Measurements from ENCODE around the gene PRKRA.
"Not testable (repeated sequence)": the region's sequence is repeated elsewhere in the genome, so short reads cannot be mapped to it uniquely, and the experiment has no call there.

PRKRA gene

DNA sequence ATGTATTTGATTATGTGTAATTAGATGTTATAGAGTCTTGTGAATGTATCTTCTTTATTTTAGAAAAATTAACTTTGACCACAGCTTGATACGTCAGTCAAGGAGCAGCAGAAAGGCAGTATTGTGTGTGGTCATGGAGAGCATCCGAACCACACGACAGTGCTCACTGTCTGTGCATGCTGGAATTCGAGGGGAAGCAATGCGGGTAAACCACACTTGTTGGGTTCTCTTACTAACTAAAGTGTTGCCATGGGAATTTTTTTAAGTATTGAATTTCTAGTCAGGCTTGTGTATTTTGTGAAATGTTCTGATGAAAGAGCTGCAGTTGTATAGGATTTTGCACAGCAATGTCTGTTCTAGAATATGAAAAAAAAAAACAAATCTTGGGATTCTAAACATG, 5.0 kb upstream of the PRKRA start:
- DNase-seq: no peak

DNA sequence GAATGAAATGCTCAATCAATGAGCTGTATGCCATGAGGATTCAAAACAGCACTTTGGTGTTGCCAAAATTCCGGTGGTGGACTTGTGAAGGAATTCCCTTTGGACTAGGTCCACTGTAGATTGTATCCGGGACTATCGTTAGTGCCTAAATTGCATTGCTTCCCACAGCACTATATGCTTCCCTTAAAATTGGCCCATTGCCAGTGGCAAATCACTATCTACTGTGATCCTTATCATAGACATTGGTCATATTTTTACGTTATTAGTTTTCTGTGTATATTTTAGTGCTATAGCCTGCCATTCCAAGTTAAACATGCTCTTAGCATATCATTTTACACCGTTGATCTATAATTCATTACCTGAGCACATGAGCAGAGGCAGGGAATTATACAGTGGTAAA, 1.9 kb upstream of the PRKRA start:
- DNase-seq: no peak

DNA sequence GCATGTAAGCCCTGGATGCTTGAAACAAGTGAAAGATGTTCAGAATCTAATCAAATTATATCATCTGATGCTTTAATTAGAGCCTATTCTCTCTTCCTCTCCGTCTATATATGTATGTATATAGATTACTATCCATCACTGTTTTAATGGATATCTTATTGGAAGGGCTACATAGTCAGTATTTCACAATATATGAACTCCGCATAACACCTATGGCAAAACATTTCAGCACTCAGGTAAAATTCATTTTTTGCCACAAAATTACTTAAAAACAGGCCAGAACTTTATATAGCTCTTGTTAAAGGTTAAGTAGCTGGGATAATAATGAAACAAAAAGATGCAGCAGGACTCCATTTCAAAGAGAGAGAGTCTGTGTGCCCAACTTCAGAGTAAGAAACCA, 1.4 kb upstream of the PRKRA start:
- DNase-seq: no peak

DNA sequence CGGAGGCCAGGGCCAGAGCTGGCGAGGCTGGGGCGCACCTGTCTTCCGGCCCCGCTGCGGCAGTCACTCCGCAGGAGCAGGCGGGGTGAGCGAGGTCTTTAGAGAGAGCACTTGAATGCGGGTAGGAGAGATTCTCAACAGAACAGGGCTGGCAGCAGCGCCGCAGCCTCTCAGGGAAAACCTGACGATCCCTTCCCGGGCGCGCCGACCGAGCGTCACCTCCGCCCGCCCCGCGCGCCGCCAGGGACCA, 526 bp downstream of the PRKRA start:
- DNase-seq: no peak

DNA sequence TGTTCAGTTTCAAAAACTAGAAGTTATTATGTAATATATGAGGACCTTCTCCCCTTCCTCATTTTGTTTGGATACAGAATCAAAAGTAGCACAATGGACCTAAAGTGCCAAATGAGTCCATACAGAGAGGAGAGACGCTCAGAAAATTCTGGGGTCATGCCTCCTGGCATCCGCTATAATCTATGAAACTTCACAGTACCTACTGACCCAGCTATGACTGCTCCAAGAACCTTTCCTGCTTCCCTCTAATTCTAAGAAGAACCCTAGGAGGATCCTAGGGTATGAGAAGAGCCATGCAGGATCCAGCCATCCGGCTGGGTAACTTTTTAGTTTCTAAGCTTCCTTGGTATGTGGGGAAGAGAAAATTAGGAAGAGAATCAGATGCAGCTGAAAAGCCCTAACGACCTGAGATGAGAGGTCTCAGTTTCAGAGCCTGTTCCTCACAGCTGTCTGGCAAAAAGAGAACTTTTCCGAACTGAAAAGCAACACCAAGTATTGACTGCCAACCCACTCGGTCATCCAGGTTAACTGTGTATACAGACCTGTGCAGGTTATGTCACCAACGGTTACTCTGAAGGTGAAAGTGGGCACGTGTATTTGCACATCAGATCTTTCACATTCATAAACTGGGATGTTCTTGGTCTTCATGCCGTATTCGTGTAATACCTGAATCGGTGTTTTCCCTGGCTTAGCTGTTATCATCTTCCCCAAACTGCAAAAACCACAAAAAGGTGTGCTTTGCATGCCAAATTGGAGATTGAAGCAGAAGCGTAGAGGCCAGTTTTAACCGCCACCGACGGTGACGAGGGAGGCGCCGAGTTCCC, 1.1 kb downstream of the PRKRA start:
- DNase-seq: no peak

DNA sequence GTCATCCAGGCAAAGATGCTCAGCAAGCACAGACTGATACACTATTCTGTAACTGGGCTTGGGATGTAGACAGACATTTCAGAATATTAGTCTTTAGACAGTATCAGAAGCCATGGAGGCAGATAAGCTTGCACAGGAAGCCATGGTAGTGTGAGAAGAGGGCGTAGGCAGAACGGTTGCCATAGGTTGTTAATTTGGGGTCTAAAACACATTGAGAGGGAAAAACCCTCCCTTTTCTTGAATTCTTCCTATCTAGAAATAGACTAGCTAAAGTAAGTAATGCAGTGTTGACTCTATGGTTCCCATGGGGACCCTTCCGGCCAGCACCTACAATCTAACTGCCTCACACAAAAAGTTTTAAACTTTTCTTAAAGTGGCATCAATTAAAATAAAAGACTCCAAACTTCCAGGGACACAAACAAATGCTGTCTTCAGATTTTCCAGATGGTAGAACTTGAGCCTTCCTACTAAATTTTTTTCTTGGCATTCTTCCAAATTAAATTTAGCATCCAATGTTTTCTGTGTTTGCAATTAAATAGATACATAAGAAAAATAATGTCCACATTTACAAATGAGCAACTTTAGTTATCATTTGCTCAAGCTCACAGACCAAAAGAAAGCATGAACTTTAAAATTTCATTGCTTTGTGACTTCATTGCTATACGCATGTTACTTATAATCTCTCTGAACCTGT, 1.9 kb downstream of the PRKRA start:
- DNase-seq: no peak

DNA sequence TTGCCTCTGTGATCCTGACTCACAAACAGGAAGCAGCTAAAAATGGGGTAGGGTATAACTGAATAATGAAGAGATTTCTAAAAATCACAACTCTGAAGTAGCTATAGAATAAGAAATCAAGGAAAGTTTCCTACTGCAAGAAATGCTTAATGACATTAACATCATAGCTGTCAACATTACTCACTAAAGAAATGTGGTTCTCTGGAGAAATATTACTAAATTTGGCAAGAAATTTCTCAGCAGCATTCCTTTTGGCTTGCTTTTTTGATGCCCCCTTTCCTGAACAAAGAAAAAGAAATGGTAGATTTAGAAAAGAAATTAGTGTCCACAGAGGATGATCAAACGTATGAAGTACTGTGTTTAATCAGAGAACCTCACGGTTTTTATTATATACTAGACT, 9.5 kb downstream of the PRKRA start:
- no peak for DNase-seq

DNA sequence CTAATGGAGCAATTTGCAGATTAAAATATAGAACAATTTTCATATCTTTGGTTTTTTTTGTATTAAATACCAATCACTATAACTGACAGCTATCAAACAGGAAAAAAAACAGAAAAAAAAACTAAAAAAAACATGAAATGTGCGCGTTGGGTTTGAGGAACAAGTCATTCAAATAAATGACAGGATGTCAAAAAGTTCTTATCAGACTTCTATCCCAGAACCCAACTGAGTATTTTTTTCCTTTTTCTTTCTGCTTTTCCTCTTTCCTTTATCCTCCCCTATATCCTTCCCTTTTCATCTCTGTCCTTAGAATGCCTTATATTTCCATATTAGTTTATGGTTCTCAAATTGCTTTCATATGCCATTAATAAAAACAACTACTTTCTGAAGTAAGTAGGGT, 14.3 kb downstream of the PRKRA start:
- no peak for DNase-seq

DNA sequence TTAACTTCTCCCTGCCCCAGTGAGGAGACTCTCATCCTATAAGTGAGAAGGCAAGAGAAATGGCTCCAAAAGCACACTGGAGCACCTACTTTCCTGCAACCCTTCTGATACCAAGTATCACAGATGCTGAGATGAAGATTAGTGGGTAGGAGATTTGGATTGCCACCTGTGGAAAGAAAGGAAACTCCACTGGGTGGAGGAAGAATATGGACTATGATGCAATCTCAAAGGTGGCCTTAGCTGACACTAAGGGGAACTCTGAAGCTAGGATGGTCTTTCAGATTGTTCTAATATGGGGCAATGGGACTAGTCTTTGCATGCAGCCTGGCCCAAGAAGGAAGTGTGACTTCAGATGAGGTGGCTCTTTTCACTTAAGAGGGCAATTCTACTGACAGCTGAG, 21.6 kb downstream of the PRKRA start:
- no peak for DNase-seq

DNA sequence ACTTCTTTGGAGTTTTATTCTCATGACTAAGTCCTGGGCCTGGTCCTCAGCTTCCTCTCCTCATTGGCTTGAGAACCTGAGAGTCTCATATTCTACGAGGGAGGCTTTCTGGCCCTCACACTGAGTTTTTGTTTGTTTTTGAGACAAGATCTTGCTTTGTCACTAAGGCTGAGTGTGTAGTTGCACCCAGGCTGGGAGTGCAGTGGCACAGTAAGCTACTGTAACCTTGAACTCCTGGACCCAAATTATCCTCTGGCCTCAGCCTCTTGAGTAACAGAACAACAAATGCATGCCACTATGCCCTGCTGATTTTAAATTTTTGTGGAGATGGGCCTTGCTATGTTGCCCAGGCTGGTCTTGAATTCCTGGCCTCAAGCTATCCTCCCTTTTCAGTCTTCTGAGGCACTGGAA, 22.6 kb downstream of the PRKRA start:
- DNase-seq: no peak

DNA sequence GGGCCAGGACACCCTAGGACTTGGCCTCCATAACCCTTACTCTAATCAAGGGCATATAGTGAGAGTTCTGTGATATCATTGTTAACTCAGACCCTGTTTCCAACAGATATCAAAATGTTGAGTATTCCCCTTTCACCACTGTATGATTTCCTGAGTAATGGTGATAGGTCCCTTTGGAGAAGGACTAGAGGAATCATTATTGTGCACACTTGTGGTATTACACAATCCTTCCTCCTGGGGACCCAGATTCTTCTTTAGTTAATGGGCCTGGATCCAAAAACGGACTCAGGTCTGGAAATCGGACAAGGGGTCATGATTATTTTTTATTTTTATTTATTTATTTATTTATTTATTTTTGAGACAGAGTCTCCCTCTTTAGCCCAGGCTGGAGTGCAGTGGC, 23.5 kb downstream of the PRKRA start:
- no peak for DNase-seq

DNA sequence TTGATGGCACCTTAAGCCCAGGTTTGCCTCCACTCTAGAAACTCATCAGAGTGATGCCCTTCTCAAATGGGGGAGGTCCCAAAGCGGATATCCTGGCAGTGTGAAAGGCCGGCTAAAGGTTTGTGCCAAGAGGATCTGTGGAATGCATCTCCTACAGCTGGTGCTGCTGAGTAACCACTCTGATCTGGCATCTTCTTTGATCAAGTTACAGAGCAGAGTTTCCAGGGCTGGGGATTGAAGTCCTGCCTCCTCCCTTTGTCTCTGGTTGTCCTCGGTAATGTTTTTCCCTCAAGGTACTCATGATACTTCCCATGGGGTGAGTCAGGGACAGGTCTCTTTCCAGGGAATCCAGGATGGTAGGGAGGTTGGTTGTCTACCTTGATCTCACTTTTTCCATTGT, 24.6 kb downstream of the PRKRA start:
- no peak for DNase-seq

DNA sequence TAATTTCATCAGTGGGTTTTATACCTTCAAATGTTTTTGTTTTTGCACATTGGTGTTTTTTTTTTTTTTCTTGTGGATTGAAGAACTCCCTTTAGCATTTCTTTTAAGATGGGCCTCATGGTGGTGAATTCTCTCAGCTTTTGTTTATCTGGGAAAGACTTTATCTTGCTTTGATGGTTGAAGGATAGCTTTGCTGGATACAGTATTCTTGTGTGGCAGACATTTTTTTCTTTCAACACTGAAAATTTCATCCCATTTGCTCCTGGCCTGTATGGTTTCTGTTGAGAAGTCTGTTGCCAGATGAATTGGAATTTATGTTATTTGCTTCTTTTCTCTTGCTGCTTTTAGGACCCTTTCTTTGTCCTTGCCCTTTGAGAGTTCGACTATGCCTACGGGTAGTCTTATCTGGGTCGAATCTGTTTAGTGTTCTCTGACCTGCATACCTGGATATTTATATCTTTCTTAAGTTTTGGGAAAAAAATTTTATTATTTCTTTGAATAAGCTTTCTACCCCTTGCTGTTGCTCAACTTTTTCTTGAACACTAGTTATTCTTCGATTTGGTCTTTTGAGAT, 25.6 kb downstream of the PRKRA start:
- no peak for DNase-seq

DNA sequence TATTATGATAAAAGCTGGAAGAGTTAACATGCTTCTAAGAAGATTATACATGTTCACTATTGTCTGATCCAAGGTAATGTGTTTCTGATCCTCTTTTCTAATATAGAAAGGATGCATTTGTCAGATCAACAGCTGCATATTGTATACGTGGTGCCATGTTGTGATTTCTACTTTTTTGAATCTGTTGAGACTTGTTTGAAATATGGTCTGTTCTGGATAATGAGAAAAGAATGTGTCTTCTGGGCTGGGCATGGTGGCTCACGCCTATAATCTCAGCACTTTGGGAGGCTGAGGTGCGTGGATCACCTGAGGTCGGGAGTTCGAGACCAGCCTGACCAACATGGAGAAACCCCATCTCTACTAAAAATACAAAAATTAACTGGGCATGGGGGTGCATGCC, 27.2 kb downstream of the PRKRA start:
- not testable (repeated sequence) for DNase-seq

DNA sequence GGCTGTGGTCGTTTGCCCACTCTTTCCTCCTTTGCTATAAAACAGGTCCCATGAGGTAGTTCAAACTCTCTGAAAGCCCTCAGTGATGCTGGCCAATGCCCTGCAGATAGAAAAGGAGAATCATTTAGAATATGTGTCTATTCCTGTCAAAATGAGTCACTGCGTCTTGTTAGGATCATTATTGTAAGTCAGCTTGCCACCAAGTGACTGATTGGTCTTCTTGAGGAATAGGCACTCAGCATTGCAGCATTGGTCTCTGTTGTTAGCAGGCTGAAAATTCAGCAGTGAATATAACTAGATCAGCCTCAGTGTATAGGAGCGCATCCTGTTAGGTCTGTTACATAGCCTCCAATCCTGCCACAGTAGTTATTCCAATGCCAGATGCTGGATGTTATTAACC, 28.9 kb downstream of the PRKRA start:
- DNase-seq: no peak

DNA sequence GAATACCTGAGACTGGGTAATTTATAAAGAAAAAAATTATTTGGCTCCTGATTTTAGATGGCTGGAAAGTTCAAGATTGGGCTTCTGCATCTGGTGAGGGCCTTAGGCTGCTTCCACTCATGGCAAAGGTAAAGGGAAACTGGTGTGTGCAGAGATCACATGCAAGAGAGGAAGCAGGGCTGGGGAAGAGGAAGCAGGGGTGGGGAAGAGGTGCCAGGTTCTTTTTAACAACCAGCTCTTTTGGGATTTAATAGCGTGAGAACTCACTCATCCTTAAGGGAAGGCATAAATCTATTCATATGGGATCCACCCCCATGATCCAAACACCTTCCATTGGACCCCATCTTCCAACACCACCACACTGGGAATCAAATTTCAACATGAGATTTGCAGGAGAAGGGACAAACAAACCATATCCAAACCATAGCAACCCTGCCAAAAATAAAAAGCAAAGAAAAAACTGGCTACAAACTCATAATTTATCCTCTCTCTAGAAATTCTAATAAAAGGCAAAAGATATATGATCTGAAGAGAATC, 30.4 kb downstream of the PRKRA start:
- DNase-seq: no peak

DNA sequence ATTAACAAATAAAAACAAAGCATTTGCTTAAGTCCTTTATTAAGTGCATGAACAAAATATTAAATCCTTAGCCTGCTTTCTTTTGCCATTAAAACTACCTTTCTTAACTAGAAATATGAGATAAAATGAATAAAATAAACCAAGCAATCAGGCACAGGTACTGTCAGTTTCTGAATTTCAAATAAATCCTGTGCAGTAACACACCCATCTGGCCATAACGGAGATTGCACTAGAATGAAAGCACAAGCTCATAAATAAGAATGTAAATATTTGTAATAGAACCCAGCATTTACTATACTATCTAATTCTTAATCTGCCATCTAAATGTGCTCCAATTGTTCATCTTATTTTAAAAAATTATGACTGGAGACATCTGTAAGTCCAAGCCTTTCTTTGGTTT, 31.9 kb downstream of the PRKRA start:
- DNase-seq: no peak

DNA sequence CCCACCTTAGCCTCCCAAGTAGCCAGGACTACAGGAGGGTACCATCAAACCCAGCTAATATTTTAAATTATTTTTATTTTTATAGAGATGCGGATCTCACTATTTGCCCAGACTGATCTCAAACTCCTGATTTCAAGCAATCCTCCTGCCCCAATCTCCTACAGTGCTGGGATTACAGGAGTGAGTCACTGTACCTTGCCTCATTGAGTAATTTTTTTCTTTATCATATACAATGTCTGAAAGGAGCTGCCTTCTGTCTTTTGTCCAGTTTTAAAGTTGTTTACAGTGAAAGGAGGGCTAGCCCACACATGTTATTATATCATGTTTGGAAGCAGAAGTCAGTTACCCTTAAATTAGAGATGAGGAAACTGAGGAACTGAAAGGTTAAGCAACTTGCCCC, 32.5 kb downstream of the PRKRA start:
- no peak for DNase-seq

DNA sequence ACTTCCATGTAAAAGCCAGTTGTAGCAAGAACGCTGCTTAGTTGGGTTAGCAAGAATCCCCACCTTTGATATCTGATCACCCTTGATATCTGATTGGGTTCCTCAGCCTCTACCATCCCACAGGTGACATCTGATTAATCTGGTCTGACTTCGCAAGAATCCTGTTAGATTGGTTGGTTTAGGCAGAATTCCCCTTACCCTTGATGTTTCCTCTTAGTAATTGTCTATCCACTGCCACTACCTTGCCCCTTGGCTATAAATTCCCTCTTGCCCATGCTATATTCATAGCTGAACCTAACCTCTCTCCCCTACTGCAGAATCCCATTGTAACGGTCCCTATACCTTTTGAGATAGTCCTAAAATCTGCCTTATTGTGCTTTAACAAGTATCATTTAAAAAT, 33.1 kb downstream of the PRKRA start:
- no peak for DNase-seq

DNA sequence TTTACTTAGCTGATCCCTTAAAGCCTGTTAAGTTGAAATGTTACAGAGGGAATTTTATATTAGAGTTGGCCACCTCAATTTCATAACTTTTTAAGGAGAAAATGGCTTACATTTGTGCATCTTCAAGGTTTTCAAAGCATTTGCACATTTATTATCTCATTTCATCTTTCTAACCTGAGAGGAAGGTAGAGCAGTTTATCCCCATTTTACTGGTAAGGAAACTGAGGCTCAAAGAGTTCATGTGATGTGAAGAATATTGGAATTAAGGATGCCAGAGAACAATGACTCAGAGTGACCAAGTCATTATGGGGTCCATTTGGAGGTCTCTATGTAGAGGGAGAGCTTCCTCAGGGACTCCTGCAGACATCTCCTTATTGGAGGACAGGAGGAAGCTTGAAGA, 35.0 kb downstream of the PRKRA start:
- no peak for DNase-seq

DNA sequence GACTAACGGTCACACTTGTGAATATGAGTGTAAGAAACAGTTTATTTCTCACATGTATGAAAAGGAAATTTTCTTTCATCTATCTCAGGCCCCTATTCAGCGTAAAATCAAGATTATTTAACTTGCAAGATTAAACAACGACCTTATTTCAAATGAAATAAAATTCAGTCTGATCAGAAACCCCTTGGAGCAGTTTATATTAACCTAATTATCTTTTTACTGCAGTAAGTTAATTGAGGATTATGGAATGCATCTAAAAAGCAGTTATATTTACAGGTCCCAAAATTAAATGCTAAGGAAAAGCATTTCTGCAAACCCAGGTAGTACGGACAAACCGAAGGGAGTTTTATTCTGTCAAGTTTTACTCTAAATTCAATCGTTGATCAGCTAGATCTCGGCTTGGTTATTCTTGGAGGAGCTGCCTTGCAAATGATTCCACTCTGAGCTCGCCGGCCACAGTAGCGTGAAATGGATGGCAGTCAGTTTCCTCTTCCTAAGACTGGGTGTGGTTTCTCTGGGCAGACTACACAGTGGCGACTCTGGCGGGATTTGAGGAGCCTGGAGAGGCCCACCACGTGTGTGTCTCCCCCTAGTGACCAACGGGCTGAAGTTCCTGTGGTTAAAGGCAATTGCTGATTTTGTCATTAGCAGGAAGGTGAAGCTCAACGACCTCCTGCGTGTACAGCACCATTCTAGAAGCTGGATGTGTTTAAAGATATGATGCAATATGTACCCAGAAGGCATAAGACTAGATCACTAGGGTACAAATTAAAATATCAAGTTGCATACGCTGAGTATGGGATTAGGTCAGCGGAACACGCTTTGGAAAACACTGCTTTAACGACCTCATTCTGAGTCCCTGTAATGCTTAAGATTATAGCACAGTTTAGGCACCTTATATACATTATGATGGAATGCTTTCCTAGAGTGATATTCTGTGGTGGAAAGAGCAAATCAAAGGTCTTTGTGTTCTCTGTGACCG, 36.4 kb downstream of the PRKRA start:
- DNase-seq: peak; percentile 74

DNA sequence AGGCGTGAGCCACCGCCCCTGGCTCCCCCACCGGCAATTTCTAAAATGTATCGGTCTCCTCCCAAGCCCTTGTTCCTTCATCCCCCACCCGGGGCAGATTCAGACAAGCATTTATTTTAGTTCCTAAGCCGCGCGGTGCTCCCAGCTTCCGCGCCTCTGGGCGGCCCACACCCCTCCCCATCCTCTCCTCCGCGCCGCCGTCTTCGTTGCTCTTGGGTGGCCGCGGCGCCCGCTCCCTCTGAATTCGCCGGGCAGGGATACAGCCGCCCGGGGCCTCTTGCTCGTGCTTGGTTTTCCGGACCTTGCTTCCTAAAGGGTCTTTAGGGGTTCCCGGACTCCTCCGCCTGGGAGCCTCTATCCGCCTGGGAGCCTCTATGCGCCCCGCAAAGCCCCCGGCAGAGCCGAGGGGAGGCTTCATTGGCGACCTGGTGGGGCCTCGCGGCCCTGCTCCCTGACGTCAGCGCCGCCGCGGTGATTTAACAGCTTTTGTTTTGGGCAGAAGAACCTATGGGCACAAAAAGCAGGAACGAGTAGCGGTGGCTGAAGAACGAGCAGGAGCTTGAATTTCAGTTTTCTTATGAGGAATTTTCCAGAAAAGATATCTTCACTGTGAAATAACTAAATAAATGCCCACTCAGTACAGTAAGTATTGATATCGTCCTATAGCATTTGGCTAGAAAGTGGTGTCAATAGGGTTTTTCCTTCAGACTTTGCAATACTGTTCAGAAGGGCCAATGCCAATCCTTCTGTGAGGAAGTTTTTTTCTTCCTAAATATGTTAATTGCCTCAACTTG, 37.3 kb downstream of the PRKRA start:
- peak; percentile 73 for DNase-seq
